Breast epithelium (tissue), 4 donors: ENCODE data around the gene SMARCA4. TPM values are rescaled to one million over a fixed set of nuclear protein-coding genes. Genes with fewer than 3 reads are reported as not detected.

Experiments used
- DNase-seq, 2 donors: peaks; one replicate each; pipeline ENCODE4 v3.0.0-alpha.2; 2019; ENCODE audit warnings: low spot score in 2 of 2
- H3K27ac ChIP-seq, 2 donors: fragments of 200-600 bp; sonication (generic) in 1 of 2; one replicate each; pipeline ENCODE4 v1.5.1; 2016 to 2019; ENCODE audit warnings: mild to moderate bottlenecking in 1 of 2
- H3K27me3 ChIP-seq, 2 donors: fragments of 200-600 bp; sonication (generic) in 1 of 2; one replicate each; pipeline versions ENCODE4 v1.5.1 to v1.6.0; 2017 to 2019; ENCODE audit warnings: control low read depth in 1 of 2, mild to moderate bottlenecking in 1 of 2
- H3K36me3 ChIP-seq: fragments of 200-600 bp; one replicate; pipeline ENCODE4 v1.5.1; 2019
- H3K4me1 ChIP-seq, 2 donors: fragments of 200-600 bp; sonication (generic); one replicate each; pipeline ENCODE4 v1.5.1; 2016 to 2019; ENCODE audit warnings: control low read depth in 1 of 2
- H3K4me3 ChIP-seq, 3 donors: fragments of 200-600 bp; sonication (generic); 1 replicate in 2 of 3; 2 replicates in 1 of 3; pipeline ENCODE4 v1.5.1; 2016 to 2019; ENCODE audit warnings: mild to moderate bottlenecking in 3 of 3, moderate library complexity in 2 of 3
- H3K9me3 ChIP-seq, 2 donors: fragments of 200-600 bp; sonication (generic) in 1 of 2; one replicate each; pipeline ENCODE4 v1.5.1; 2016 to 2019; ENCODE audit warnings: control low read depth in 1 of 2
- POLR2A ChIP-seq: fragments of 450-650 bp; IDR thresholded peaks from one replicate; pipeline ENCODE4 v1.6.1; 2016; ENCODE audit warnings: antibody characterized with exemption, mild to moderate bottlenecking, moderate library complexity
- POLR2AphosphoS5 ChIP-seq, 3 donors: sonication (generic); formaldehyde crosslinking; IDR thresholded peaks; one replicate each; pipeline ENCODE4 v1.6.1; 2017; ENCODE audit warnings: antibody characterized with exemption in 3 of 3
- intact Hi-C: fragments of 100-400 bp; cut with DNase I; formaldehyde crosslinking; loops from one replicate; pipeline ENCODE4 v1.15.1; 2023; ENCODE audit warnings: low total_unique reads
- total RNA-seq, 3 donors: library from RNA; depleted of rRNA; stranded (reverse); fragments of >200 nt; gene quantifications; one replicate each; pipeline ENCODE4 v1.1.0, GENCODE V29; 2016
- TF ChIP-seq, protein P1 (sequence below), 3 donors: fragments of 450-650 bp; IDR thresholded peaks; one replicate each; pipeline ENCODE4 v1.5.1; 2016 to 2017; ENCODE audit warnings: antibody characterized with exemption in 3 of 3, mild to moderate bottlenecking in 3 of 3, moderate library complexity in 3 of 3

SMARCA4 gene
- total RNA-seq, 3 donors from 2014 or later, result 36.8 to 78.3 (median 72.4) TPM

DNA sequence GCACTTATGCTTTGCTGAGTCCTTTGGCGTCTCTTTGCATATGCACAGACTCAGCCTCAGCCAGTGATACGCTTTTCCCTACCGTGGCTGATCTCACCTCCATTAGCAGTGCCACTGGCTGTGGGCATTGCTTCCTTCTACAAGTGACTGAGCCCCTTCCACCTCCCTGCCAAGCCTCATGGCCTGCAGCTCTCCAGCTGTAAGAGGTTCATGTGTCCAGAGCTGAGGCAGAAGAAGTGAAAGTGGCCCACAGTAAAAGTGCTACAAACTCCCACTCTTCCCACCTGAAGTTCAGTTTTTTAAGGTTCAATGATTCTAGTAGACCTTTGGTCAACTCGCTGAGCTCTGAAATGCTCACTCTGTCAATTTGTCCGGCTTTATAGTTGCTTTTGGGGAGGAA is 44.7 kb downstream of the SMARCA4 start:
- H3K36me3 ChIP-seq, result no peaks in the 10 kb centered on the region
- DNase-seq, result no peak
- H3K9me3 ChIP-seq, result no peaks in the 10 kb centered on the region
- H3K27me3 ChIP-seq, result no peaks in the 10 kb centered on the region
- intact Hi-C loops, result no loop called here
- no peak overlapping the region for H3K4me3 ChIP-seq
- H3K4me1 ChIP-seq, result no peaks in the 10 kb centered on the region
- no peak for TF ChIP-seq POLR2A
- TF ChIP-seq, protein P1, sequence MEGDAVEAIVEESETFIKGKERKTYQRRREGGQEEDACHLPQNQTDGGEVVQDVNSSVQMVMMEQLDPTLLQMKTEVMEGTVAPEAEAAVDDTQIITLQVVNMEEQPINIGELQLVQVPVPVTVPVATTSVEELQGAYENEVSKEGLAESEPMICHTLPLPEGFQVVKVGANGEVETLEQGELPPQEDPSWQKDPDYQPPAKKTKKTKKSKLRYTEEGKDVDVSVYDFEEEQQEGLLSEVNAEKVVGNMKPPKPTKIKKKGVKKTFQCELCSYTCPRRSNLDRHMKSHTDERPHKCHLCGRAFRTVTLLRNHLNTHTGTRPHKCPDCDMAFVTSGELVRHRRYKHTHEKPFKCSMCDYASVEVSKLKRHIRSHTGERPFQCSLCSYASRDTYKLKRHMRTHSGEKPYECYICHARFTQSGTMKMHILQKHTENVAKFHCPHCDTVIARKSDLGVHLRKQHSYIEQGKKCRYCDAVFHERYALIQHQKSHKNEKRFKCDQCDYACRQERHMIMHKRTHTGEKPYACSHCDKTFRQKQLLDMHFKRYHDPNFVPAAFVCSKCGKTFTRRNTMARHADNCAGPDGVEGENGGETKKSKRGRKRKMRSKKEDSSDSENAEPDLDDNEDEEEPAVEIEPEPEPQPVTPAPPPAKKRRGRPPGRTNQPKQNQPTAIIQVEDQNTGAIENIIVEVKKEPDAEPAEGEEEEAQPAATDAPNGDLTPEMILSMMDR (IDR thresholded peaks at IDR 0.05), result no peak
- no peak for TF ChIP-seq POLR2AphosphoS5 (IDR thresholded peaks at IDR 0.05)
- no peak overlapping the region for H3K27ac ChIP-seq

DNA sequence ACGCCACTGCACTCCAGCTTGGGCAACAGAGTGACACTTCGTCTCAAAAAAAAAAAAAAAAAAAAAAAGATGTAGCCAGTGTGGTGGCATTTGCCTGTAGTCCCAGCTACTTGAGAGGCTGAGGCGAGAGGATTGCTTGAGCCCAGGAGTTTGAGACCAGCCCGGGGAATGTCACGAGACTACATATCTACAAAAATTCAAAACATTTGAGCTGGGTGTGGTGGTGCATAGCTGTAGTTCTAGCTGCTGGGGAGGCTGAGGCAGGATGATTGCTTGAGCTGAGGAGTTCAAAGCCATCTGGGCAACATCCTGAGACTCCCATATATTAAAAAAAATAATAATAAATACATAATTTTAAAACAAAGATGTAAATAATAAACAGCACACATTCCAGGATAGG is 46.6 kb downstream of the SMARCA4 start:
- TF ChIP-seq, protein P1 (IDR thresholded peaks at IDR 0.05), result no peak
- TF ChIP-seq POLR2AphosphoS5 (IDR thresholded peaks at IDR 0.05), result no peak
- no peak for TF ChIP-seq POLR2A
- Histone ChIP-seq H3K4me1 (no peaks in the 10 kb centered on the region), H3K9me3 (no peaks in the 10 kb centered on the region), H3K27me3 (no peaks in the 10 kb centered on the region), H3K27ac (no peak overlapping the region), H3K4me3 (no peak overlapping the region), H3K36me3 (no peaks in the 10 kb centered on the region)
- DNase-seq, result no peak
- intact Hi-C loops, result no loop called here

DNA sequence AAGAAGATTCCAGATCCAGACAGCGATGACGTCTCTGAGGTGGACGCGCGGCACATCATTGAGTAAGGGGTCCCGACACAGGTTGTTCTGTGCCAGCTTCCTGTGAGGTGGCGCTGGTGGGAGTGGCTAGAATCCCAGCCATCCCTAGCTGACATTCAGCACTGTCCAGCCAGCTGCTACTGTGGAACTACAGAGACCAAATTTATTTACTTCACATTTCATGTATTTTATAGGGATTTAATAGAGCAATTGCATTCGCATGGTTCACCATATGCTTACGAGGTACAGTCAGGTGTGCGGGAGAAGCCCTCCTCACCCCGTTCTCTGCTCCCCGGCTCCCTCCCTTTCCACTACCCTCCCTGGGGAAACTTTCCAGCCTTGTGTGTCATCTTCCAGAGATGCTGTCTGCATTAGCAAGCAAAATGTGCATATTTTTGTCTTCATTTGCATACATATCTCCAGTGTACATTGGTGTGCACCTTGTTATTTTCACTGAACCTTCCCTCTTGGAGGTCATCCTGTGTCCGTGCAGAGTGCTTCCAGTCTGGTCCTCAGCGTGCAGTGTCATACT is 47.2 kb downstream of the SMARCA4 start:
- no peak for DNase-seq
- H3K27me3 ChIP-seq, result no peaks in the 10 kb centered on the region
- intact Hi-C loops, result no loop called here
- TF ChIP-seq POLR2AphosphoS5 (IDR thresholded peaks at IDR 0.05) (no peak), POLR2A (no peak)
- TF ChIP-seq, protein P1 (IDR thresholded peaks at IDR 0.05), result no peak
- H3K36me3 ChIP-seq, result no peaks in the 10 kb centered on the region
- no peak overlapping the region for H3K27ac ChIP-seq
- no peaks in the 10 kb centered on the region for H3K4me1 ChIP-seq
- no peak overlapping the region for H3K4me3 ChIP-seq
- H3K9me3 ChIP-seq, result no peaks in the 10 kb centered on the region

DNA sequence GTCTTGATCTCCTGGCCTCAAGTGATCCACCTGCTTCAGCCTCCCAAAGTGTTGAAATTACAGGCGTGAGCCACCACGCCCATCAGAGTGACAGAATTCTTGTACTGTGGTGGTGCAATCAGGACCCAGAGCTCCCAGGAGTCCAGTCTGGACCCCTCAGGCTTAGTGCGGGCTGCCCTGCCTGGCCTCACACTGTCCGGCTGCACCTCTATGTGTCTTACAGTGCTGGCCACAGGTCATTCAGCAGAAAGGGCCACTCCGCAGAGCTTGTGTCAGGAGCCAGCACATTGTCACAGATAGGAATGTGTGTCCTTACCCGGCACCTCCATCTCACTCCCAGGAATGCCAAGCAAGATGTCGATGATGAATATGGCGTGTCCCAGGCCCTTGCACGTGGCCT is 49.2 kb downstream of the SMARCA4 start:
- Histone ChIP-seq H3K4me1 (no peaks in the 10 kb centered on the region), H3K36me3 (no peaks in the 10 kb centered on the region), H3K4me3 (no peak overlapping the region), H3K9me3 (no peaks in the 10 kb centered on the region), H3K27me3 (no peaks in the 10 kb centered on the region), H3K27ac (no peak overlapping the region)
- TF ChIP-seq, protein P1 (IDR thresholded peaks at IDR 0.05), result no peak
- TF ChIP-seq POLR2A (no peak), POLR2AphosphoS5 (IDR thresholded peaks at IDR 0.05) (no peak)
- DNase-seq, result no peak
- intact Hi-C loops, result no loop called here

DNA sequence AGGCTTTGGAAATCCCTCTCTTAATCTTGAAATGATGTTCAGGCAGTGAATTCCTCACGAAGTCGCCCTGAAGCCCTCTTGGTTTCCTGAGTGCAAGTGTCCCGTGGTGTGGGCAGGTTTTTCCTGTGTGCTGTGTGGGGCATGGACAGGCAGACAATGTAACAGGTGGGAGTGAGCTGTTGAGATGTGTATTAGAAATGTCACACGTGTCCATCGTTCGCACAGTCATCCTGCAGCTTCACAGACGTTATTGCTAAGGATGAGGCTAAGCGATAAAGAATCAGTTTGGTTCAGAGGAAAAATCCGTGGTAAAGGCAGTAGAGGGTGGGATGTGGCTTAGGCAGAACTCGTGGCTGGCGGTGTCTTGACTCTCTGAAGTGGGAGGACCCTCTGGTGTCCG is 51.7 kb downstream of the SMARCA4 start:
- no peaks in the 10 kb centered on the region for H3K36me3 ChIP-seq
- no peaks in the 10 kb centered on the region for H3K27me3 ChIP-seq
- intact Hi-C loops, result no loop called here
- DNase-seq, result no peak
- no peak overlapping the region for H3K27ac ChIP-seq
- TF ChIP-seq POLR2AphosphoS5 (IDR thresholded peaks at IDR 0.05), result no peak
- no peak for TF ChIP-seq POLR2A
- TF ChIP-seq, protein P1 (IDR thresholded peaks at IDR 0.05), result no peak
- H3K9me3 ChIP-seq, result no peaks in the 10 kb centered on the region
- no peak overlapping the region for H3K4me3 ChIP-seq
- no peaks in the 10 kb centered on the region for H3K4me1 ChIP-seq
